Measurements from ENCODE around the gene CEP104.

GRCh38 chr1:3890389-3891328 is 33.6 kb upstream of the CEP104 start:
- TF ChIP-seq PRDM15 (CRISPR knock-in tag; IDR thresholded peaks at IDR 0.05) (no peak), EP300 (IDR thresholded peaks at IDR 0.05; ENCODE audit: borderline replicate concordance in 1 of 2, control insufficient read depth in 1 of 2, low read depth in 2 of 2, low read length in 2 of 2) (no peak)
